ENCODE results near the gene ARFGEF3. TPM values are rescaled to one million over a fixed set of nuclear protein-coding genes. Genes with fewer than 3 reads are reported as not detected.
"Not testable (repeated sequence)": the region's sequence is repeated elsewhere in the genome, so short reads cannot be mapped to it uniquely, and the experiment has no call there.

Gene ARFGEF3
- total RNA-seq, 1 donor from 2014 or later, result 0.47 TPM

GRCh38 chr6:138272533-138273315 is 111.0 kb downstream of the ARFGEF3 start:
- Mint-ChIP-seq H3K9me3 (no peaks in the 10 kb centered on the region), H3K4me1 (no peaks in the 10 kb centered on the region), H3K27me3 (peaks cover 3% of the 10 kb centered on the region), H3K36me3 (ENCODE audit: low read depth) (no peaks in the 10 kb centered on the region), H3K27ac (no peak overlapping the region), H3K4me3 (no peak overlapping the region)
- DNase-seq, result no peak
- intact Hi-C loops (cut with micrococcal nuclease), result no loop called here

GRCh38 chr6:138275976-138276375 is 114.2 kb downstream of the ARFGEF3 start:
- Mint-ChIP-seq H3K27me3 (no peaks in the 10 kb centered on the region), H3K36me3 (ENCODE audit: low read depth) (no peaks in the 10 kb centered on the region), H3K4me1 (no peaks in the 10 kb centered on the region), H3K4me3 (no peak overlapping the region), H3K9me3 (no peaks in the 10 kb centered on the region), H3K27ac (no peak overlapping the region)
- intact Hi-C loops (cut with micrococcal nuclease), result no loop called here
- no peak for DNase-seq

GRCh38 chr6:138277835-138278234 is 116.1 kb downstream of the ARFGEF3 start:
- H3K36me3 Mint-ChIP-seq (ENCODE audit: low read depth), result no peaks in the 10 kb centered on the region
- no peak overlapping the region for H3K27ac Mint-ChIP-seq
- H3K9me3 Mint-ChIP-seq, result no peaks in the 10 kb centered on the region
- intact Hi-C loops (cut with micrococcal nuclease), result no loop called here
- DNase-seq, result no peak
- H3K4me1 Mint-ChIP-seq, result no peaks in the 10 kb centered on the region
- H3K4me3 Mint-ChIP-seq, result no peak overlapping the region
- H3K27me3 Mint-ChIP-seq, result no peaks in the 10 kb centered on the region

- no peaks in the 10 kb centered on the region for H3K4me1 Mint-ChIP-seq
- H3K4me3 Mint-ChIP-seq, result no peak overlapping the region
- intact Hi-C loops (cut with micrococcal nuclease), result no loop called here
- DNase-seq, result no peak
- H3K27me3 Mint-ChIP-seq, result no peaks in the 10 kb centered on the region
- H3K36me3 Mint-ChIP-seq (ENCODE audit: low read depth), result no peaks in the 10 kb centered on the region
- no peak overlapping the region for H3K27ac Mint-ChIP-seq
- H3K9me3 Mint-ChIP-seq, result no peaks in the 10 kb centered on the region
Measured at GRCh38 chr6:138278326-138278725, 116.6 kb downstream of the ARFGEF3 start.

- Mint-ChIP-seq H3K27ac (no peak overlapping the region), H3K4me3 (no peak overlapping the region), H3K9me3 (no peaks in the 10 kb centered on the region), H3K36me3 (ENCODE audit: low read depth) (no peaks in the 10 kb centered on the region), H3K4me1 (peaks cover 2% of the 10 kb centered on the region), H3K27me3 (no peaks in the 10 kb centered on the region)
- no peak for DNase-seq
- intact Hi-C loops (cut with micrococcal nuclease), result no loop called here
Measured at GRCh38 chr6:138285800-138286199, 124.1 kb downstream of the ARFGEF3 start.

- Mint-ChIP-seq H3K27ac (no peak overlapping the region), H3K4me3 (no peak overlapping the region), H3K27me3 (no peaks in the 10 kb centered on the region), H3K4me1 (peaks cover 2% of the 10 kb centered on the region), H3K9me3 (no peaks in the 10 kb centered on the region), H3K36me3 (ENCODE audit: low read depth) (no peaks in the 10 kb centered on the region)
- no peak for DNase-seq
- intact Hi-C loops (cut with micrococcal nuclease), result loop anchor here (1.0 kb wide), 1 partner anchor 170 kb away; no protein-coding TSS in a partner anchor
Measured at GRCh38 chr6:138286698-138287097, 125.0 kb downstream of the ARFGEF3 start.

- H3K4me3 Mint-ChIP-seq, result no peak overlapping the region
- intact Hi-C loops (cut with micrococcal nuclease), result loop anchor here (1.0 kb wide), 1 partner anchor 171 kb away; no protein-coding TSS in a partner anchor
- peak; percentile 82 for DNase-seq
- no peak overlapping the region for H3K27ac Mint-ChIP-seq
- H3K27me3 Mint-ChIP-seq, result no peaks in the 10 kb centered on the region
- H3K4me1 Mint-ChIP-seq, result peaks cover 2% of the 10 kb centered on the region
- H3K9me3 Mint-ChIP-seq, result no peaks in the 10 kb centered on the region
- H3K36me3 Mint-ChIP-seq (ENCODE audit: low read depth), result no peaks in the 10 kb centered on the region
Measured at GRCh38 chr6:138287144-138287955, 125.6 kb downstream of the ARFGEF3 start.

GRCh38 chr6:138288428-138289085 is 126.8 kb downstream of the ARFGEF3 start:
- H3K9me3 Mint-ChIP-seq; H3K36me3 Mint-ChIP-seq (ENCODE audit: low read depth); intact Hi-C loops (cut with micrococcal nuclease); DNase-seq; H3K4me1 Mint-ChIP-seq; H3K27ac Mint-ChIP-seq; H3K4me3 Mint-ChIP-seq; H3K27me3 Mint-ChIP-seq: not testable (repeated sequence)

GRCh38 chr6:138289739-138290138 is 128.0 kb downstream of the ARFGEF3 start:
- Mint-ChIP-seq H3K27ac (no peak overlapping the region), H3K4me1 (peaks cover 2% of the 10 kb centered on the region), H3K4me3 (no peak overlapping the region), H3K9me3 (no peaks in the 10 kb centered on the region), H3K27me3 (no peaks in the 10 kb centered on the region), H3K36me3 (ENCODE audit: low read depth) (no peaks in the 10 kb centered on the region)
- DNase-seq, result no peak
- intact Hi-C loops (cut with micrococcal nuclease), result no loop called here

GRCh38 chr6:138290423-138290962 is 128.8 kb downstream of the ARFGEF3 start:
- intact Hi-C loops (cut with micrococcal nuclease), result no loop called here
- Mint-ChIP-seq H3K36me3 (ENCODE audit: low read depth) (no peaks in the 10 kb centered on the region), H3K27me3 (no peaks in the 10 kb centered on the region), H3K4me3 (no peak overlapping the region), H3K4me1 (peaks cover 2% of the 10 kb centered on the region), H3K9me3 (no peaks in the 10 kb centered on the region), H3K27ac (no peak overlapping the region)
- no peak for DNase-seq

- Mint-ChIP-seq H3K4me1 (peaks cover 2% of the 10 kb centered on the region), H3K36me3 (ENCODE audit: low read depth) (no peaks in the 10 kb centered on the region)
- intact Hi-C loops (cut with micrococcal nuclease), result no loop called here
Measured at GRCh38 chr6:138291036-138291848, 129.5 kb downstream of the ARFGEF3 start.

GRCh38 chr6:138291849-138292181 is 130.1 kb downstream of the ARFGEF3 start:
- no peak for DNase-seq
- Mint-ChIP-seq H3K4me3 (no peak overlapping the region), H3K27ac (no peak overlapping the region), H3K27me3 (no peaks in the 10 kb centered on the region), H3K4me1 (peaks cover 2% of the 10 kb centered on the region), H3K36me3 (ENCODE audit: low read depth) (no peaks in the 10 kb centered on the region), H3K9me3 (no peaks in the 10 kb centered on the region)
- intact Hi-C loops (cut with micrococcal nuclease), result no loop called here

More at GRCh38 chr6:138291036-138291848, 129.5 kb downstream of the ARFGEF3 start:
- H3K27me3 Mint-ChIP-seq, result no peaks in the 10 kb centered on the region
- no peak overlapping the region for H3K4me3 Mint-ChIP-seq
- no peak overlapping the region for H3K27ac Mint-ChIP-seq
- H3K9me3 Mint-ChIP-seq, result no peaks in the 10 kb centered on the region
- no peak for DNase-seq

- Mint-ChIP-seq H3K4me3 (no peak overlapping the region), H3K27ac (no peak overlapping the region), H3K36me3 (ENCODE audit: low read depth) (no peaks in the 10 kb centered on the region), H3K9me3 (no peaks in the 10 kb centered on the region), H3K4me1 (peaks cover 2% of the 10 kb centered on the region), H3K27me3 (no peaks in the 10 kb centered on the region)
- intact Hi-C loops (cut with micrococcal nuclease), result no loop called here
- DNase-seq, result no peak
Measured at GRCh38 chr6:138292482-138292881, 130.7 kb downstream of the ARFGEF3 start.

Measured in activated CD4-positive, alpha-beta T cell treated with anti-CD3 and anti-CD28 coated beads, Interleukin-2, amount 10 ng/mL, durations not matched to agents 24 days and 14 days (primary cell).